Astrocyte (in vitro differentiated cells and primary cell): ENCODE data around the gene ATF3. TPM values are rescaled to one million over a fixed set of nuclear protein-coding genes. Genes with fewer than 3 reads are reported as not detected.

Experiments
- DNase-seq: peaks from one replicate; pipeline ENCODE4 v3.0.0-alpha.2; 2010; ENCODE audit warnings: low read depth
- FAIRE-seq: peaks from 2 replicates; lab custom pipeline; 2011; peaks lifted over from hg19 to GRCh38; lab: Jason Lieb, UNC
- H2AFZ ChIP-seq: 2 replicates; pipeline ENCODE4 v1.6.0; 2012; ENCODE audit warnings: low read depth, low read length, inconsistent platforms
- H3K27ac ChIP-seq: 2 replicates; pipeline ENCODE4 v1.5.1; 2011; ENCODE audit warnings: low read depth, low read length, inconsistent platforms
- H3K27me3 ChIP-seq: 2 replicates; pipeline ENCODE4 v1.6.0; 2011; ENCODE audit warnings: low read length, inconsistent platforms; ENCODE audit not compliant: insufficient read depth
- H3K36me3 ChIP-seq: 2 replicates; pipeline ENCODE4 v1.5.1; 2011; ENCODE audit warnings: low read length, inconsistent platforms; ENCODE audit not compliant: insufficient read depth
- H3K4me1 ChIP-seq: 2 replicates; pipeline ENCODE4 v1.5.1; 2011; ENCODE audit warnings: low read length, inconsistent platforms; ENCODE audit not compliant: insufficient read depth
- H3K4me2 ChIP-seq: 2 replicates; pipeline ENCODE4 v1.6.0; 2012; ENCODE audit warnings: low read length, inconsistent platforms
- H3K4me3 ChIP-seq: 2 replicates; pipeline ENCODE4 v1.5.1; 2011; ENCODE audit warnings: low read depth, mild to moderate bottlenecking, low read length, inconsistent platforms; ENCODE audit not compliant: insufficient read depth
- H3K79me2 ChIP-seq: 2 replicates; pipeline ENCODE4 v1.6.0; 2012; ENCODE audit warnings: mild to moderate bottlenecking, low read length, inconsistent platforms; ENCODE audit not compliant: insufficient read depth
- H3K9ac ChIP-seq: 2 replicates; pipeline ENCODE4 v1.6.0; 2012; ENCODE audit warnings: mild to moderate bottlenecking, low read length, inconsistent platforms
- H3K9me3 ChIP-seq: 2 replicates; pipeline ENCODE4 v1.5.1; 2012; ENCODE audit warnings: low read depth, mild to moderate bottlenecking, low read length, inconsistent platforms; ENCODE audit not compliant: insufficient read depth
- H4K20me1 ChIP-seq: 2 replicates; pipeline ENCODE4 v1.6.0; 2012; ENCODE audit warnings: low read length, inconsistent platforms; ENCODE audit not compliant: insufficient read depth
- H3K27ac Mint-ChIP-seq: one replicate; pipeline ENCODE4 v1.8.0; 2021; ENCODE audit warnings: mild to moderate bottlenecking, mixed read lengths; ENCODE audit not compliant: unreplicated experiment
- H3K27me3 Mint-ChIP-seq: one replicate; pipeline ENCODE4 v1.8.0; 2021; ENCODE audit warnings: low read depth, mixed read lengths; ENCODE audit not compliant: unreplicated experiment
- H3K36me3 Mint-ChIP-seq: one replicate; pipeline ENCODE4 v1.8.0; 2021; ENCODE audit warnings: low read depth, mixed read lengths; ENCODE audit not compliant: unreplicated experiment
- H3K4me1 Mint-ChIP-seq: one replicate; pipeline ENCODE4 v1.8.0; 2021; ENCODE audit warnings: low read depth, mixed read lengths; ENCODE audit not compliant: unreplicated experiment
- H3K4me3 Mint-ChIP-seq: one replicate; pipeline ENCODE4 v1.8.0; 2021; ENCODE audit warnings: mild to moderate bottlenecking, moderate library complexity, mixed read lengths; ENCODE audit not compliant: unreplicated experiment
- H3K9me3 Mint-ChIP-seq: one replicate; pipeline ENCODE4 v1.8.0; 2021; ENCODE audit warnings: mild to moderate bottlenecking, mixed read lengths; ENCODE audit not compliant: unreplicated experiment
- EZH2 ChIP-seq: IDR thresholded peaks from 2 replicates; pipeline ENCODE4 v1.6.1; 2012; ENCODE audit warnings: mild to moderate bottlenecking, low read length, inconsistent platforms; ENCODE audit not compliant: insufficient read depth
- total RNA-seq: library from RNA; stranded (reverse); gene quantifications from 2 replicates; pipeline ENCODE4 v1.2.1, GENCODE V29; 2021
- TF ChIP-seq, protein P1 (sequence below): IDR thresholded peaks from 2 replicates; pipeline ENCODE4 v1.5.1; 2011; ENCODE audit warnings: low read depth, mild to moderate bottlenecking, inconsistent platforms, low read length, moderate library complexity; ENCODE audit not compliant: insufficient read depth

The ATF3 gene
- total RNA-seq, 1 donor from 2014 or later: 87.6 TPM

- peak overlapping the region; percentile 36 for H3K9ac ChIP-seq
- no peaks in the 10 kb centered on the region for H3K36me3 Mint-ChIP-seq
- H3K4me3 Mint-ChIP-seq: no peak overlapping the region
- DNase-seq: no peak
- peaks cover 5% of the 10 kb centered on the region for H3K4me1 ChIP-seq
- H3K27me3 ChIP-seq: peaks cover 4% of the 10 kb centered on the region
- peak overlapping the region; percentile 17 for H3K4me2 ChIP-seq
- FAIRE-seq: no peak
- H3K9me3 ChIP-seq: no peaks in the 10 kb centered on the region
- H3K4me1 Mint-ChIP-seq: peaks cover 19% of the 10 kb centered on the region
- H2AFZ ChIP-seq: no peak overlapping the region
- H3K27ac Mint-ChIP-seq: no peak overlapping the region
- TF ChIP-seq, protein P1, sequence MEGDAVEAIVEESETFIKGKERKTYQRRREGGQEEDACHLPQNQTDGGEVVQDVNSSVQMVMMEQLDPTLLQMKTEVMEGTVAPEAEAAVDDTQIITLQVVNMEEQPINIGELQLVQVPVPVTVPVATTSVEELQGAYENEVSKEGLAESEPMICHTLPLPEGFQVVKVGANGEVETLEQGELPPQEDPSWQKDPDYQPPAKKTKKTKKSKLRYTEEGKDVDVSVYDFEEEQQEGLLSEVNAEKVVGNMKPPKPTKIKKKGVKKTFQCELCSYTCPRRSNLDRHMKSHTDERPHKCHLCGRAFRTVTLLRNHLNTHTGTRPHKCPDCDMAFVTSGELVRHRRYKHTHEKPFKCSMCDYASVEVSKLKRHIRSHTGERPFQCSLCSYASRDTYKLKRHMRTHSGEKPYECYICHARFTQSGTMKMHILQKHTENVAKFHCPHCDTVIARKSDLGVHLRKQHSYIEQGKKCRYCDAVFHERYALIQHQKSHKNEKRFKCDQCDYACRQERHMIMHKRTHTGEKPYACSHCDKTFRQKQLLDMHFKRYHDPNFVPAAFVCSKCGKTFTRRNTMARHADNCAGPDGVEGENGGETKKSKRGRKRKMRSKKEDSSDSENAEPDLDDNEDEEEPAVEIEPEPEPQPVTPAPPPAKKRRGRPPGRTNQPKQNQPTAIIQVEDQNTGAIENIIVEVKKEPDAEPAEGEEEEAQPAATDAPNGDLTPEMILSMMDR: no peak
- no peak for TF ChIP-seq EZH2
- no peak overlapping the region for H3K4me3 ChIP-seq
- no peaks in the 10 kb centered on the region for H4K20me1 ChIP-seq
- H3K79me2 ChIP-seq: no peaks in the 10 kb centered on the region
- H3K27ac ChIP-seq: peak overlapping the region; percentile 38
- peaks cover 4% of the 10 kb centered on the region for H3K9me3 Mint-ChIP-seq
- no peaks in the 10 kb centered on the region for H3K27me3 Mint-ChIP-seq
- no peaks in the 10 kb centered on the region for H3K36me3 ChIP-seq
Measured at GRCh38 chr1:212587888-212588510, 20.6 kb upstream of the ATF3 start.

DNA sequence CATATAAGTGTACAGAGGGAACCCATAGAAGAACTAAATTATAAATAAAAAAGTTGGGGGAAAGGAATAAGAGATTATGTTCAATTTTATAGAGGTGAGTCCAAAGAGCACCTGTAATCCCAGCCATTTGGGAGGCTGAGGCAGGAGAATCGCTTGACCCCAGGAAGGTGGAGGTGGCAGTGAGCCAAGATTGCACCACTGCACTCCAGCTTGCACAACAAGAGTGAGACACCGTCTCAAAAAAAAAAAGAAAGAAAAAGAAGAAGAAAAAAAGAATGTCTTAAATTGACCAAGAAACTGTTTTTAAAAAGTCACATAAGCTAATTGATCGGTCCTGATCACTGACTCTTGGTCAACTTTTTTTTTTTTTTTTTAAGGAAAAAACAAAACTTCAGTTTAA is 19.1 kb upstream of the ATF3 start:
- H3K4me3 Mint-ChIP-seq: no peak overlapping the region
- no peaks in the 10 kb centered on the region for H4K20me1 ChIP-seq
- no peaks in the 10 kb centered on the region for H3K36me3 ChIP-seq
- H3K9me3 ChIP-seq: no peaks in the 10 kb centered on the region
- H3K4me1 ChIP-seq: peaks cover 5% of the 10 kb centered on the region
- H3K27ac ChIP-seq: no peak overlapping the region
- H3K4me2 ChIP-seq: no peak overlapping the region
- no peaks in the 10 kb centered on the region for H3K79me2 ChIP-seq
- no peak overlapping the region for H2AFZ ChIP-seq
- no peak overlapping the region for H3K4me3 ChIP-seq
- H3K27me3 ChIP-seq: peaks cover 4% of the 10 kb centered on the region
- no peaks in the 10 kb centered on the region for H3K27me3 Mint-ChIP-seq
- no peaks in the 10 kb centered on the region for H3K36me3 Mint-ChIP-seq
- no peak for DNase-seq
- peaks cover 2% of the 10 kb centered on the region for H3K9me3 Mint-ChIP-seq
- no peak for FAIRE-seq
- no peak overlapping the region for H3K27ac Mint-ChIP-seq
- H3K4me1 Mint-ChIP-seq: peaks cover 26% of the 10 kb centered on the region
- H3K9ac ChIP-seq: no peak overlapping the region
- no peak for TF ChIP-seq EZH2
- TF ChIP-seq, protein P1: no peak

GRCh38 chr1:212591922-212592321 is 16.6 kb upstream of the ATF3 start:
- Mint-ChIP-seq H3K4me3 (no peak overlapping the region), H3K9me3 (no peaks in the 10 kb centered on the region), H3K4me1 (peaks cover 33% of the 10 kb centered on the region), H3K27ac (no peak overlapping the region), H3K36me3 (no peaks in the 10 kb centered on the region), H3K27me3 (no peaks in the 10 kb centered on the region)
- H3K4me1 ChIP-seq: peaks cover 19% of the 10 kb centered on the region
- H3K9me3 ChIP-seq: no peaks in the 10 kb centered on the region
- DNase-seq (no peak), FAIRE-seq (no peak)
- H4K20me1 ChIP-seq: no peaks in the 10 kb centered on the region
- H3K27me3 ChIP-seq: peaks cover 4% of the 10 kb centered on the region
- no peak overlapping the region for H3K4me2 ChIP-seq
- H3K27ac ChIP-seq: no peak overlapping the region
- no peaks in the 10 kb centered on the region for H3K36me3 ChIP-seq
- no peaks in the 10 kb centered on the region for H3K79me2 ChIP-seq
- no peak overlapping the region for H2AFZ ChIP-seq
- H3K4me3 ChIP-seq: no peak overlapping the region
- no peak overlapping the region for H3K9ac ChIP-seq
- no peak for TF ChIP-seq EZH2
